ENCODE results near the gene ITK.

GRCh38 chr5:157300564-157300963, 119.9 kb downstream of the ITK start:
- no peak for TF ChIP-seq POLR2A (IDR thresholded peaks at IDR 0.05; ENCODE audit: extremely low read depth, insufficient read length)
- TF ChIP-seq, protein P1, sequence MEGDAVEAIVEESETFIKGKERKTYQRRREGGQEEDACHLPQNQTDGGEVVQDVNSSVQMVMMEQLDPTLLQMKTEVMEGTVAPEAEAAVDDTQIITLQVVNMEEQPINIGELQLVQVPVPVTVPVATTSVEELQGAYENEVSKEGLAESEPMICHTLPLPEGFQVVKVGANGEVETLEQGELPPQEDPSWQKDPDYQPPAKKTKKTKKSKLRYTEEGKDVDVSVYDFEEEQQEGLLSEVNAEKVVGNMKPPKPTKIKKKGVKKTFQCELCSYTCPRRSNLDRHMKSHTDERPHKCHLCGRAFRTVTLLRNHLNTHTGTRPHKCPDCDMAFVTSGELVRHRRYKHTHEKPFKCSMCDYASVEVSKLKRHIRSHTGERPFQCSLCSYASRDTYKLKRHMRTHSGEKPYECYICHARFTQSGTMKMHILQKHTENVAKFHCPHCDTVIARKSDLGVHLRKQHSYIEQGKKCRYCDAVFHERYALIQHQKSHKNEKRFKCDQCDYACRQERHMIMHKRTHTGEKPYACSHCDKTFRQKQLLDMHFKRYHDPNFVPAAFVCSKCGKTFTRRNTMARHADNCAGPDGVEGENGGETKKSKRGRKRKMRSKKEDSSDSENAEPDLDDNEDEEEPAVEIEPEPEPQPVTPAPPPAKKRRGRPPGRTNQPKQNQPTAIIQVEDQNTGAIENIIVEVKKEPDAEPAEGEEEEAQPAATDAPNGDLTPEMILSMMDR (IDR thresholded peaks at IDR 0.05; ENCODE audit: low read depth, low read length), result no peak
- TF ChIP-seq MYC (IDR thresholded peaks at IDR 0.05; ENCODE audit: low read depth, low read length), result no peak
- TF ChIP-seq MAX (IDR thresholded peaks at IDR 0.05; ENCODE audit: low read depth, low read length), result no peak
